ENCODE measurements around the gene NVL.

GRCh38 chr1:224237119-224237881 lies 92.7 kb downstream of the NVL start:
- TF ChIP-seq CTCF (IDR thresholded peaks at IDR 0.05; ENCODE audit: control extremely low read depth in 1 of 3, insufficient read depth in 1 of 3, low read depth in 1 of 3, low read length in 3 of 3) (no peak), YY1 (IDR thresholded peaks at IDR 0.05; ENCODE audit: low read depth, low read length) (no peak), EZH2 (IDR thresholded peaks at IDR 0.05; ENCODE audit: low read depth, low read length, severe bottlenecking) (no peak), CHD1 (IDR thresholded peaks at IDR 0.05; ENCODE audit: low read depth, low read length) (no peak), RBBP5 (IDR thresholded peaks at IDR 0.05; ENCODE audit: borderline replicate concordance, low read depth, low read length) (no peak), JUN (IDR thresholded peaks at IDR 0.05; ENCODE audit: low read depth, low read length) (no peak), CBX8 (IDR thresholded peaks at IDR 0.05; ENCODE audit: borderline replicate concordance, low read depth, low read length) (no peak), EP300 (IDR thresholded peaks at IDR 0.05; ENCODE audit: borderline replicate concordance in 1 of 2, low read depth in 2 of 2, low read length in 2 of 2) (no peak), JUND (IDR thresholded peaks at IDR 0.05; ENCODE audit: low read length) (no peak), SP2 (IDR thresholded peaks at IDR 0.05; ENCODE audit: low read length) (no peak), HDAC6 (IDR thresholded peaks at IDR 0.05; ENCODE audit: low read depth, low read length) (no peak), ZNF274 (IDR thresholded peaks at IDR 0.05; ENCODE audit: borderline replicate concordance, extremely low read depth, low read length) (no peak)

Measured in H1 (cell line).